Cerebellar nuclear complex (tissue), 1 donor: Measurements from ENCODE around the gene KDSR.
A peak's percentile ranks its signal among the peaks of the same experiment; 100 is the strongest.

Experiments used
- DNase-seq, 2 experiments: peaks; one replicate each; lab custom pipeline; 2025; lab: John Stamatoyannopoulos, UW

The KDSR gene

GRCh38 chr18:63367053-63367953 is at the start of gene KDSR:
TSS of gene KDSR (minus strand) at chr18:63367206. CDS start at chr18:63367118, 88 bp downstream.
- peak in 1 of 2 experiments; percentile 51 for DNase-seq

- DNase-seq: no peak
These were observed 45.9 kb upstream of the KDSR start for GRCh38 chr18:63412953-63413352.

- no peak for DNase-seq
These were observed 43.8 kb upstream of the KDSR start for GRCh38 chr18:63410792-63411191.

- no peak for DNase-seq
These were observed 42.3 kb upstream of the KDSR start for GRCh38 chr18:63409301-63409700.

- DNase-seq: no peak
These were observed 40.7 kb upstream of the KDSR start for GRCh38 chr18:63407734-63408133.

GRCh38 chr18:63405986-63406385 is 39.0 kb upstream of the KDSR start:
- no peak for DNase-seq

- DNase-seq: no peak
These were observed 35.5 kb upstream of the KDSR start for GRCh38 chr18:63402246-63403162.

GRCh38 chr18:63399300-63399699 is 32.3 kb upstream of the KDSR start:
- no peak for DNase-seq

- no peak for DNase-seq
These were observed 30.3 kb upstream of the KDSR start for GRCh38 chr18:63397349-63397748.

- no peak for DNase-seq
These were observed 28.5 kb upstream of the KDSR start for GRCh38 chr18:63395503-63395902.

- DNase-seq: no peak
These were observed 27.9 kb upstream of the KDSR start for GRCh38 chr18:63394954-63395353.

GRCh38 chr18:63387861-63388260 is 20.9 kb upstream of the KDSR start:
- DNase-seq: no peak

GRCh38 chr18:63382843-63383242 is 15.8 kb upstream of the KDSR start:
- no peak for DNase-seq

- DNase-seq: no peak
These were observed 12.6 kb upstream of the KDSR start for GRCh38 chr18:63379639-63379962.

GRCh38 chr18:63378919-63379638 is 12.1 kb upstream of the KDSR start:
- DNase-seq: no peak

- DNase-seq: no peak
These were observed 10.4 kb upstream of the KDSR start for GRCh38 chr18:63377275-63377980.

- DNase-seq: no peak
These were observed 9.5 kb upstream of the KDSR start for GRCh38 chr18:63376538-63376937.

- DNase-seq: no peak
These were observed 7.5 kb upstream of the KDSR start for GRCh38 chr18:63374540-63374939.

GRCh38 chr18:63373161-63373560 is 6.2 kb upstream of the KDSR start:
- no peak for DNase-seq

GRCh38 chr18:63368611-63369010 is 1.6 kb upstream of the KDSR start:
- DNase-seq: no peak

GRCh38 chr18:63366213-63367052 is 573 bp downstream of the KDSR start:
- DNase-seq: peak in 1 of 2 experiments; percentile 1
